K562 (cell line): ENCODE data around the gene ASF1B. TPM values are rescaled to one million over a fixed set of nuclear protein-coding genes. Genes with fewer than 3 reads are reported as not detected.

Experiments
- ATAC-seq: fragments of 200-7000 bp; cut with Tn5 transposase; 3 replicates; pipeline ENCODE4 v1.9.1; 2020; ENCODE audit warnings: moderate library complexity
- BruUV-seq: library from RNA; stranded (reverse); fragments of 400-500 nt; replicated peaks from 2 replicates; lab custom pipeline; 2021; lab: Mats Ljungman, UMichigan
- CTCF ChIA-PET: fragments of 300-600 bp; formaldehyde crosslinking; extraction: SDS; loops from one replicate; lab custom pipeline; 2021; ENCODE audit warnings: low intra/inter-chr PET ratio; lab: Yijun Ruan, JAX
- POLR2A ChIA-PET: fragments of 300-600, 350-650 bp; sonication (Branson Sonifier 250); formaldehyde crosslinking; extraction: SDS; loops from one replicate; lab custom pipeline; 2021; ENCODE audit warnings: antibody characterized with exemption, inconsistent platforms; lab: Yijun Ruan, JAX
- DNase-seq, 4 experiments: peaks; one replicate each; pipeline versions ENCODE4 v3.0.0 to v3.0.0-alpha.2; 2011 to 2018; ENCODE audit warnings: low spot score in 3 of 4, mixed read lengths in 3 of 4; ENCODE audit errors: extremely low read depth in 1 of 4
- FAIRE-seq: peaks from 2 replicates; lab custom pipeline; 2011; peaks lifted over from hg19 to GRCh38; lab: Jason Lieb, UNC
- H2AFZ ChIP-seq: 2 replicates; pipeline ENCODE4 v1.6.0; 2011; ENCODE audit warnings: low read depth, low read length, control low read depth, inconsistent platforms
- H3K27ac ChIP-seq: fragments of 200-600 bp; 3 replicates; pipeline ENCODE4 v1.8.0; 2011; ENCODE audit warnings: low read depth, mild to moderate bottlenecking, control low read depth, inconsistent platforms, low read length, moderate library complexity, mixed read lengths; ENCODE audit errors: extremely low read depth
- H3K27me3 ChIP-seq, 2 experiments: fragments of 300-600 bp in 1 of 2; 2 replicates in 1 of 2; 3 replicates in 1 of 2; pipeline versions ENCODE4 v1.6.0 to v1.8.0; 2011; ENCODE audit warnings: inconsistent platforms in 2 of 2, low read length in 2 of 2, mild to moderate bottlenecking in 1 of 2, mixed read lengths in 1 of 2, moderate library complexity in 1 of 2; ENCODE audit not compliant: control insufficient read depth in 2 of 2, insufficient read depth in 2 of 2
- H3K36me3 ChIP-seq: fragments of 300-600 bp; 3 replicates; pipeline ENCODE4 v1.8.0; 2011; ENCODE audit warnings: mild to moderate bottlenecking, low read length, inconsistent platforms; ENCODE audit not compliant: control insufficient read depth, insufficient read depth
- H3K4me1 ChIP-seq, 2 experiments: fragments of 200-600 bp in 1 of 2; replicated peaks in 1 of 2; 2 replicates in 1 of 2; 3 replicates in 1 of 2; pipeline versions ENCODE4 v1.5.1 to v1.8.0; 2011; ENCODE audit warnings: inconsistent platforms in 2 of 2, low read length in 2 of 2, mild to moderate bottlenecking in 1 of 2, mixed read lengths in 1 of 2, moderate library complexity in 1 of 2; ENCODE audit not compliant: control insufficient read depth in 2 of 2, insufficient read depth in 2 of 2
- H3K4me2 ChIP-seq: 2 replicates; pipeline ENCODE4 v1.6.1; 2011; ENCODE audit warnings: low read length, control low read depth, inconsistent platforms, mixed read lengths; ENCODE audit not compliant: insufficient read depth
- H3K4me3 ChIP-seq: fragments of 200-600 bp; sonication (generic), shearing (Covaris generic); 2 replicates; pipeline ENCODE4 v1.5.1; 2016; ENCODE audit warnings: control low read depth, inconsistent platforms
- H3K79me2 ChIP-seq: fragments of 200-600 bp; 3 replicates; pipeline ENCODE4 v1.8.0; 2011; ENCODE audit warnings: low read length, inconsistent platforms; ENCODE audit not compliant: control insufficient read depth, insufficient read depth
- H3K9ac ChIP-seq, 2 experiments: 2 replicates each; pipeline versions ENCODE4 v1.6.0 to v1.6.1; 2011; ENCODE audit warnings: low read depth in 2 of 2, low read length in 2 of 2, control low read depth in 1 of 2, inconsistent platforms in 1 of 2, mild to moderate bottlenecking in 1 of 2, mixed read lengths in 1 of 2; ENCODE audit not compliant: insufficient read depth in 1 of 2
- H3K9me1 ChIP-seq: one replicate; pipeline ENCODE4 v1.6.0; 2011; ENCODE audit warnings: inconsistent platforms, mild to moderate bottlenecking, low read length, moderate library complexity; ENCODE audit not compliant: control insufficient read depth, insufficient read depth
- H3K9me3 ChIP-seq: replicated peaks from 2 replicates; pipeline ENCODE4 v1.5.1; 2011; ENCODE audit warnings: low read depth, low read length, inconsistent platforms; ENCODE audit not compliant: control insufficient read depth, insufficient read depth
- H4K20me1 ChIP-seq: replicated peaks from 2 replicates; pipeline ENCODE4 v1.6.1; 2011; ENCODE audit warnings: low read length, inconsistent platforms, mixed read lengths; ENCODE audit not compliant: control insufficient read depth, insufficient read depth
- NR0B1 ChIP-seq: fragments of 450-650 bp; IDR thresholded peaks from one replicate; pipeline ENCODE4 v1.6.1; 2018; ENCODE audit warnings: mild to moderate bottlenecking, moderate library complexity; ENCODE audit not compliant: partially characterized antibody
- POLR2AphosphoS2 ChIP-seq: IDR thresholded peaks from 2 replicates; pipeline ENCODE4 v1.6.1; 2012; ENCODE audit warnings: low read length, improper control_type of control experiment
- RBM17 ChIP-seq: fragments of 200-400 bp; formaldehyde crosslinking; IDR thresholded peaks from 2 replicates; pipeline ENCODE4 v1.6.1; 2017; ENCODE audit warnings: low read depth, mild to moderate bottlenecking, low read length, borderline replicate concordance
- WGBS: fragments of 100-300 bp; shearing (Covaris generic); methylation state at CpG from one replicate; pipeline ENCODE4 v1.1.6; 2016; ENCODE audit warnings: low coverage, mixed read lengths; ENCODE audit not compliant: insufficient coverage; ENCODE audit errors: missing lambda C conversion rate; 5-methylcytosine and 5-hydroxymethylcytosine counted together
- in situ Hi-C: fragments of 300-500 bp; cut with MboI; formaldehyde crosslinking; loops from 4 replicates; pipeline ENCODE4 v1.15.0; 2018; ENCODE audit warnings: inconsistent platforms, mixed read lengths
- intact Hi-C: fragments of 100-400 bp; cut with micrococcal nuclease; formaldehyde crosslinking; loops from 2 replicates; pipeline ENCODE4 v1.14.2; 2022
- polyA plus RNA-seq, 8 experiments: library from polyadenylated mRNA; depleted of rRNA in 4 of 8; stranded (reverse) in 5 of 8; unstranded in 3 of 8; fragments of >200 nt; fragmentation: Nextera tagmentation in 2 of 8; fragmentation: Illumina TruSeq in 1 of 8; extraction: Ambion mirVana in 2 of 8; extraction: Trizol in 1 of 8; gene quantifications; 2 replicates each; pipeline versions ENCODE4 v1.2.1 to v1.2.3, GENCODE V29; 2011 to 2014; ENCODE audit warnings: inconsistent platforms in 1 of 8, missing spikeins in 1 of 8
- total RNA-seq, 7 experiments: library from RNA; depleted of rRNA in 6 of 7; stranded (reverse); fragments of >200 nt in 6 of 7; fragmentation: Illumina TruSeq in 2 of 7; extraction: Trizol in 2 of 7; gene quantifications; 2 replicates each; pipeline versions ENCODE4 v1.2.1 to v1.2.3, GENCODE V29; 2011 to 2021; ENCODE audit warnings: low replicate concordance in 1 of 7

ASF1B gene
- total and polyA plus RNA-seq, 9 of the 15 experiments (the other 6 are each of a cell fraction or from before 2014, with no cell fraction given) = 6.0 to 69.4 (median 53.3) TPM

GRCh38 chr19:14168993-14169392, 32.6 kb upstream of the ASF1B start:
- intact Hi-C loops = no loop called here
- no peak overlapping the region for H3K4me2 ChIP-seq
- no peak for TF ChIP-seq NR0B1
- no peak for TF ChIP-seq POLR2AphosphoS2
- no peak for TF ChIP-seq RBM17
- WGBS = 81% methylated on average over 12 of the region's 12 CpGs
- H3K9me1 ChIP-seq = no peaks in the 10 kb centered on the region
- no peaks in the 10 kb centered on the region for H3K27me3 ChIP-seq
- H3K9me3 ChIP-seq = no peaks in the 10 kb centered on the region
- in situ Hi-C loops = no loop called here
- H3K36me3 ChIP-seq = peaks cover 28% of the 10 kb centered on the region; the same call in 2 of the 3 replicates
- no peak overlapping the region for H2AFZ ChIP-seq
- DNase-seq (no peak), FAIRE-seq (no peak), ATAC-seq (no peak)
- peaks cover 0 to 21% of the 10 kb centered on the region in 2 experiments; a peak in 2 of 5 replicates for H3K4me1 ChIP-seq
- no TSS peak for BruUV-seq
- no peak overlapping the region for H3K9ac ChIP-seq
- no peaks in the 10 kb centered on the region for H4K20me1 ChIP-seq
- no peaks in the 10 kb centered on the region for H3K79me2 ChIP-seq
- H3K27ac ChIP-seq = no peak overlapping the region
- POLR2A ChIA-PET = no interaction called here
- no peak overlapping the region for H3K4me3 ChIP-seq
- CTCF ChIA-PET = no interaction called here
